GM19455 (cell line): ENCODE results near the gene LRSAM1.

Experiments
- ATAC-seq: cut with Tn5 transposase; IDR thresholded peaks from one replicate; pipeline ENCODE4 v1.9.1; 2021; ENCODE audit not compliant: unreplicated experiment

Gene LRSAM1

DNA sequence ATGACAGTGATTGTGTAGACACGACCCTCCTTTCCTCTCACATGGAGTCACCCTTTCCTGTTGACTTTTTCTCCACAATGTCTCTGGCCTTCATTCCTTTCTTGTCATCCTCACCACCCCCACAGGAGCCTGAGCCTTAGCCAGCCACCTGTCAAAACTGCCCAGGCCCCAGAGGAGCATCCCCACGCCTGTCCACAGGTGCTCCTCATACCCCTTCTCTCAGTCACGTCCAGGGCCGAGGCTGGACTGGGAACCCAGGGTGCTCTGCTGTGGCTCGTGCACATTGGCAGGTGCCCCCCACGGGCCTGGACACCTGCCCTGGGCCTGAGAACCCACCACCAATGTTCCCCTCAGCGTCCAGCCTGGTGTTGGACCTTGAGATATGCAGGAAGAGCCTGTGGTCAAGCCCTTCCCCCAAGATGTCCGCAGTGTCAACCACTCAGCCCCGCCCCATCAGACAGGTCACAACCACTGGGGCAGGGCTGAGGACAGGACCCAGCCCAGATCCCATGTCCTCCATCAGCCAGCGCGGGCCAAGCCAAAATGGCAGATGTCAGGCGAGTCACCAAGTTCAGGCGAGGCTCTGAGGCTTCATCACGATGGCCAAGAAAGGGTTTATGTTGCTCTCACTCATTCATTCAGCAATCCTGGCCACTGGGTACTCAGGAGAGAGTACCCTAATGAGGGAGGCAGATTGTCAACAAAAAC is 95.0 kb downstream of the LRSAM1 start:
- no peak for ATAC-seq

DNA sequence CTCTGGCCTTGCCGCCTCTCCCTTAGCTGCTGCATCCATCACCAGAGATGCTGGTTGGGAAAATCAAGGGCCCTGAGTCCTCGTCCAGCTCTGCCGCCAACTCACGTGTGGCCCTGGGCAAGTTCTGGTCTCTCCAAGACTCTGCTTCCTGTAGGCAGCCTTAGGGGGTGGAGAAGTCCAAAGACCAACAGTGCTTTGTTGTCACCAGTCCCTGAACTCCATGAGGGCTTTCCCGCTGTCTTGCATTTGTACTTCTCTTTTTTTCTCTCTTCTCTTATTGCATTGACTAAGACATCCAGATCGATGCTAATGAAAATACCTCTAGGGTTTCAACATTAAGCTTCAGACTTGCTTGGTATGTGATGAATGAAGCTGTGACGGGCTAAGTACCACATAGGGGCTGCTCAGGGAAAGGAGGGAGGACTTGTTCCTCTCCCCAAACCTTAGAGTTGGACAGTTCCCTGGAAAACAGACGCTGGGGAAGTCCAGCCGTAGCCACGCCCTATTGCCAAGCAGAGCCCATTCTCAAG is 97.1 kb downstream of the LRSAM1 start:
- no peak for ATAC-seq

DNA sequence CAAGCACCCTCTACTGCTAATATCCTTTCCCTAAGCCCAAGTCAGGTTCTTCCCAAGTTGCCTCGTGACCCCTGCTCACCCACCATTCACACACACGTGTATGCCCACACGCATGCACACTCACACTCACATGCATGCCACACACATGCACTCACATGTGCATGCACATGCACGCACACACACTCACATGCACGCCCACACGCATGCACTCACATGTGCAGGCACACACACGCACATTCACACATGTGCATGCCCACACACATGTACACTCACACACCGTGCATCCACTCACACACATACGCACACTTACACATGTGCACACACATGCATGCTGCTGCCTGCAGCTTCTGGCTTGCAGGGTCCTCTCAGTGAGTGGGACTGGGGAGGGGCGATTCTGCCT is 97.9 kb downstream of the LRSAM1 start:
- no peak for ATAC-seq

DNA sequence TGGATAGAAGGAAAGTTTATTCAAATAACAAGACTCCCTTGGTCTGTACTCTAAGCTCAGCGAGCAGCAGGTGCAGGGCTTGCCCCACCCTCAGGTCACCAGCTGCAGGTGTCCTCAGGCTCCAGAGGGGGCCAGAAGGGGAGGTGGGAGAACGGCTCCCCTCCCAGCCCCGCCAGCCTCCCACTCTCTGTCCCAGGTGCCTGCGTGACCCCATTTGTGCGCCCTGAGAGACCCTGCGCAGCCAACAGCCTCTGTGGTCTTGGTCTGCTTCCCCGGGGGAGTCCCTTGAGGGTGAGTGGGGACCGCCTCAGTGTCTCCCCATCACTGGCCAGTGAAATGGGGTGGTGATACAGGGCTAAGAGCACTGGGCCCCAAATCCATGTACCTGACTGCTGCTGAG is 98.4 kb downstream of the LRSAM1 start:
- no peak for ATAC-seq

DNA sequence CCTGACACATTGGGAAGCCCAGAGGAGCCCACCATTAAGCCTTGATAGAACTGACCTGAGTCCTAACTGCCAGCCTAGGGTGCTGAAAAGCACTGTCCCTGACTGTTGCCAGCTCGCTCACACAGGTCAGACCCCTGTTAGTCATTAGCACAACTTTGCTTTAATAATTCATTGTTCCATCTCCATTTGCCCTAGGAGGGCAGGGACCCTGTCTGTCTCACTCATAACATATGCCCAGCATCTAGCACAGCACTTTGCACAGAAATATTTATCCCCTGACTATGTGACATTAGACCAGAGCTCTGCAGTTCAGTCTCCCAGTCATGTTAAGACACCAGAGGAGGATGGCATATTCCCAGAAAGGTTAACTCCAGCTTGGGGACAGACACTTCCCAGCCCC is 99.0 kb downstream of the LRSAM1 start:
- no peak for ATAC-seq

DNA sequence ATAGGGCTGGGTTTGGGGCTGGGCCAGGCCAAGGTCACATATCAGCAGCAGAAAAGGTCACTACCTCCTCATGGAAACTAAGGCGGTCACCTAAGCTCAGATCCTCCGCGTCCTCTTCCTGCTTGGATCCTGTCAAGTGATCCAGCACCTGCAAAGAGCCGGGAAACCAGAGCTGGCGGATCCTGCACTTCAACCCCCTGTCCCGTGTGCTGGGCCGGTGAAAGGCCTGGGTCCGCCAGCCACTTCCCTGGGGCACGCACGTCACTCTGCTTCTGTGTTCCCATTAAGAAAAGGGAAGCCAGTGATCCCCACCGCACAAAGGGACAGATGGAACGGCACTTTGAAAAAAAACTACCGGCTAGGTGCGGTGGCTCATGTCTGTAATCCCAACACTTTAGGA is 99.4 kb downstream of the LRSAM1 start:
- ATAC-seq: no peak
